H1 (cell line): ENCODE results near the gene HAVCR1.

ENCODE experiments used
- CEBPB ChIP-seq: IDR thresholded peaks from 2 replicates; pipeline ENCODE4 v1.6.1; 2012; ENCODE audit warnings: low read depth, low read length
- CTCF ChIP-seq, 3 experiments: IDR thresholded peaks; 1 replicate in 2 of 3; 2 replicates in 1 of 3; pipeline versions ENCODE4 v1.5.1 to v1.6.1; 2011; ENCODE audit warnings: low read length in 3 of 3, mild to moderate bottlenecking in 3 of 3, inconsistent platforms in 2 of 3, low read depth in 1 of 3, moderate library complexity in 1 of 3; ENCODE audit not compliant: insufficient read depth in 1 of 3; ENCODE audit errors: control extremely low read depth in 1 of 3
- EZH2 ChIP-seq: fragments of 200-600 bp; sonication (generic); IDR thresholded peaks from 2 replicates; pipeline ENCODE4 v1.7.1; 2012; ENCODE audit warnings: low read depth, mild to moderate bottlenecking, moderate library complexity, low read length, inconsistent platforms; ENCODE audit not compliant: severe bottlenecking
- GABPA ChIP-seq: IDR thresholded peaks from 2 replicates; pipeline ENCODE4 v1.6.1; 2011; ENCODE audit warnings: mild to moderate bottlenecking, low read length, moderate library complexity, borderline replicate concordance; ENCODE audit not compliant: insufficient read depth
- RFX5 ChIP-seq: IDR thresholded peaks from 2 replicates; pipeline ENCODE4 v1.6.1; 2011; ENCODE audit warnings: low read depth, low read length, improper control_type of control experiment, borderline replicate concordance
- SP1 ChIP-seq: IDR thresholded peaks from 2 replicates; pipeline ENCODE4 v1.6.1; 2011; ENCODE audit warnings: low read depth, low read length

DNA sequence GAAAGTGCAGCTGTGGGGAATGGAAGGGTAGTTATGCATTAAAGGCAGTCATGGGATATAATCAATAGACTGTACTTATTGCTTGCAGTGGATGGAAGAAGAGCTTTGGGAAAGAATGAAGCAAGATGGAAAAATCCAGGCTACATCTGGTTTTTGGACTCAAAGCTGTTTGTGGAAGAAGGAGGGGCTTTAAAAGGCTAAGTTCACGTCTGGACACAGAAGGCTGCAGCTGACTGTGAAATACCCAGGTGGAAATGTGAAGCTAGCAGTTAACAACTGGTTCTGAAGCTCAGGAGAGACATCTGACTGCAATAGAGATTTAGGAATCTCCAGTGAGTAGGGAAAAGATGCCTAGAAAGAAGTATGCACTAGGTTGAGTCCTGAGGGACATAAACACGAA, 52.7 kb downstream of the HAVCR1 start:
- TF ChIP-seq CTCF (IDR thresholded peaks at IDR 0.05; ENCODE audit: control extremely low read depth in 1 of 3, insufficient read depth in 1 of 3, low read depth in 1 of 3, low read length in 3 of 3) (no peak), EZH2 (no peak), SP1 (no peak), CEBPB (no peak), GABPA (no peak), RFX5 (no peak)
